ENCODE results near the gene TNN. TPM values are rescaled to one million over a fixed set of nuclear protein-coding genes. Genes with fewer than 3 reads are reported as not detected.
"Not testable (repeated sequence)": the region's sequence is repeated elsewhere in the genome, so short reads cannot be mapped to it uniquely, and the experiment has no call there.

Gene TNN
- total RNA-seq, 1 donor from 2014 or later = not detected

- intact Hi-C loops (cut with micrococcal nuclease) = not testable (repeated sequence)
These were observed 40.7 kb downstream of the TNN start for GRCh38 chr1:175108331-175108820.

GRCh38 chr1:175114996-175115395 is 47.4 kb downstream of the TNN start:
- intact Hi-C loops (cut with micrococcal nuclease) = no loop called here

GRCh38 chr1:175116210-175116798 is 48.7 kb downstream of the TNN start:
- intact Hi-C loops (cut with micrococcal nuclease) = no loop called here

GRCh38 chr1:175116903-175117302 is 49.3 kb downstream of the TNN start:
- intact Hi-C loops (cut with micrococcal nuclease) = no loop called here

- intact Hi-C loops (cut with micrococcal nuclease) = no loop called here
These were observed 51.0 kb downstream of the TNN start for GRCh38 chr1:175118375-175119367.

- intact Hi-C loops (cut with micrococcal nuclease) = no loop called here
These were observed 52.9 kb downstream of the TNN start for GRCh38 chr1:175120511-175120910.

- intact Hi-C loops (cut with micrococcal nuclease) = loop anchor here (1.0 kb wide), 2 partner anchors 96 to 355 kb away; no protein-coding TSS in a partner anchor
These were observed 57.2 kb downstream of the TNN start for GRCh38 chr1:175124861-175125260.

GRCh38 chr1:175126347-175126746 is 58.7 kb downstream of the TNN start:
- intact Hi-C loops (cut with micrococcal nuclease) = no loop called here

GRCh38 chr1:175127565-175127964 is 59.9 kb downstream of the TNN start:
- intact Hi-C loops (cut with micrococcal nuclease) = no loop called here

GRCh38 chr1:175128523-175128922 is 60.9 kb downstream of the TNN start:
- intact Hi-C loops (cut with micrococcal nuclease) = no loop called here

- intact Hi-C loops (cut with micrococcal nuclease) = no loop called here
These were observed 61.5 kb downstream of the TNN start for GRCh38 chr1:175129182-175129581.

- intact Hi-C loops (cut with micrococcal nuclease) = no loop called here
These were observed 62.0 kb downstream of the TNN start for GRCh38 chr1:175129644-175129996.

- intact Hi-C loops (cut with micrococcal nuclease) = no loop called here
These were observed 62.5 kb downstream of the TNN start for GRCh38 chr1:175129997-175130648.

GRCh38 chr1:175130649-175131045 is 63.0 kb downstream of the TNN start:
- intact Hi-C loops (cut with micrococcal nuclease) = no loop called here

GRCh38 chr1:175131095-175131494 is 63.5 kb downstream of the TNN start:
- intact Hi-C loops (cut with micrococcal nuclease) = no loop called here

- intact Hi-C loops (cut with micrococcal nuclease) = no loop called here
These were observed 64.8 kb downstream of the TNN start for GRCh38 chr1:175132436-175132835.

- intact Hi-C loops (cut with micrococcal nuclease) = no loop called here
These were observed 66.2 kb downstream of the TNN start for GRCh38 chr1:175133673-175134435.

- intact Hi-C loops (cut with micrococcal nuclease) = no loop called here
These were observed 66.9 kb downstream of the TNN start for GRCh38 chr1:175134500-175134899.

- intact Hi-C loops (cut with micrococcal nuclease) = no loop called here
These were observed 68.6 kb downstream of the TNN start for GRCh38 chr1:175136246-175136645.

- intact Hi-C loops (cut with micrococcal nuclease) = no loop called here
These were observed 69.7 kb downstream of the TNN start for GRCh38 chr1:175137369-175137768.

GRCh38 chr1:175138579-175138978 is 70.9 kb downstream of the TNN start:
- intact Hi-C loops (cut with micrococcal nuclease) = no loop called here
